Activated CD4-positive, alpha-beta T cell treated with anti-CD3 and anti-CD28 coated beads for 1 hour (primary cell): ENCODE results near the gene TMOD2.

ENCODE experiments used
- DNase-seq: peaks from one replicate; pipeline ENCODE4 v3.0.0-alpha.2; 2020

Gene TMOD2

GRCh38 chr15:51828621-51829375 lies 77.4 kb downstream of the TMOD2 start:
- no peak for DNase-seq

- DNase-seq: peak; percentile 86
Measured at GRCh38 chr15:51829376-51830275, 78.2 kb downstream of the TMOD2 start, which contains the start of gene TMOD3. TMOD3 (plus strand) TSS chr15:51829653; CDS start chr15:51862885, 33,232 bp downstream.

GRCh38 chr15:51830276-51830806 lies 78.9 kb downstream of the TMOD2 start:
- DNase-seq: no peak

GRCh38 chr15:51833772-51834171 lies 82.4 kb downstream of the TMOD2 start:
- DNase-seq: no peak

- no peak for DNase-seq
Measured at GRCh38 chr15:51837792-51838251, 86.4 kb downstream of the TMOD2 start.

GRCh38 chr15:51838270-51838669 lies 86.9 kb downstream of the TMOD2 start:
- no peak for DNase-seq

- DNase-seq: no peak
Measured at GRCh38 chr15:51840692-51841091, 89.3 kb downstream of the TMOD2 start.

GRCh38 chr15:51841406-51842040 lies 90.1 kb downstream of the TMOD2 start:
- DNase-seq: no peak

GRCh38 chr15:51842265-51842664 lies 90.9 kb downstream of the TMOD2 start:
- no peak for DNase-seq

GRCh38 chr15:51842852-51843737 lies 91.7 kb downstream of the TMOD2 start:
- no peak for DNase-seq

- no peak for DNase-seq
Measured at GRCh38 chr15:51844747-51845426, 93.5 kb downstream of the TMOD2 start.

- DNase-seq: no peak
Measured at GRCh38 chr15:51846066-51846462, 94.7 kb downstream of the TMOD2 start.

- no peak for DNase-seq
Measured at GRCh38 chr15:51846463-51847230, 95.2 kb downstream of the TMOD2 start.

- no peak for DNase-seq
Measured at GRCh38 chr15:51848811-51849210, 97.4 kb downstream of the TMOD2 start.

- DNase-seq: no peak
Measured at GRCh38 chr15:51849860-51850259, 98.5 kb downstream of the TMOD2 start.

- no peak for DNase-seq
Measured at GRCh38 chr15:51853998-51854397, 102.6 kb downstream of the TMOD2 start.

GRCh38 chr15:51855612-51856011 lies 104.2 kb downstream of the TMOD2 start:
- no peak for DNase-seq

GRCh38 chr15:51856714-51857380 lies 105.5 kb downstream of the TMOD2 start:
- no peak for DNase-seq

- peak; percentile 43 for DNase-seq
Measured at GRCh38 chr15:51861557-51862359, 110.4 kb downstream of the TMOD2 start.
